Upper lobe of left lung (tissue), 6 donors: ENCODE measurements around the gene TMEM271. TPM values are rescaled to one million over a fixed set of nuclear protein-coding genes. Genes with fewer than 3 reads are reported as not detected.

Experiments
- ATAC-seq, 2 donors: fragments of 200-7000 bp; cut with Tn5 transposase; one replicate each; pipeline ENCODE4 v1.9.1; 2022; ENCODE audit warnings: mild to moderate bottlenecking in 2 of 2, moderate library complexity in 2 of 2; ENCODE audit not compliant: low FRiP score in 2 of 2
- DNase-seq, 2 donors: peaks; one replicate each; pipeline ENCODE4 v3.0.0-alpha.2; 2019 to 2020
- H3K27ac ChIP-seq, 4 donors: fragments of 200-600 bp; sonication (generic); one replicate each; pipeline ENCODE4 v1.5.1; 2016 to 2019
- H3K27me3 ChIP-seq, 4 donors: fragments of 200-600 bp; sonication (generic); one replicate each; pipeline ENCODE4 v1.5.1; 2017 to 2019
- H3K36me3 ChIP-seq, 4 donors: fragments of 200-600 bp; sonication (generic); one replicate each; pipeline ENCODE4 v1.5.1; 2016 to 2019
- H3K4me1 ChIP-seq, 4 donors: fragments of 200-600 bp; sonication (generic); one replicate each; pipeline ENCODE4 v1.5.1; 2018 to 2019
- H3K4me3 ChIP-seq, 4 donors: fragments of 200-600 bp; sonication (generic); one replicate each; pipeline ENCODE4 v1.5.1; 2017 to 2019; ENCODE audit warnings: mild to moderate bottlenecking in 2 of 4, moderate library complexity in 1 of 4
- H3K9me3 ChIP-seq, 4 donors: fragments of 200-600 bp; sonication (generic); one replicate each; pipeline ENCODE4 v1.5.1; 2018 to 2019
- CTCF ChIP-seq, 6 experiments: fragments of 450-650 bp in 4 of 6; fragments of 200-600 bp in 2 of 6; sonication (generic) in 2 of 6; IDR thresholded peaks; one replicate each; pipeline ENCODE4 v1.5.1; 2016 to 2019; ENCODE audit warnings: antibody characterized with exemption in 6 of 6
- EP300 ChIP-seq, 4 donors: sonication (generic); formaldehyde crosslinking; IDR thresholded peaks; one replicate each; pipeline ENCODE4 v1.5.1; 2017; ENCODE audit warnings: antibody characterized with exemption in 4 of 4, control low read depth in 2 of 4
- POLR2A ChIP-seq, 4 donors: fragments of 450-650 bp; IDR thresholded peaks; one replicate each; pipeline ENCODE4 v1.5.1; 2016 to 2017; ENCODE audit warnings: antibody characterized with exemption in 4 of 4, mild to moderate bottlenecking in 2 of 4
- POLR2AphosphoS5 ChIP-seq, 2 donors: sonication (generic); formaldehyde crosslinking; IDR thresholded peaks; one replicate each; pipeline ENCODE4 v1.5.1; 2017; ENCODE audit warnings: antibody characterized with exemption in 2 of 2
- WGBS, 2 donors: methylation state at CpG; one replicate each; pipeline ENCODE4 v1.1.5; 2017 to 2018; 5-methylcytosine and 5-hydroxymethylcytosine counted together
- total RNA-seq, 6 donors: library from RNA; depleted of rRNA in 4 of 6; stranded (reverse); fragments of >200 nt in 4 of 6; gene quantifications; one replicate each; pipeline versions ENCODE4 v1.1.0 to v1.2.1, GENCODE V29; 2016 to 2021
- donor health status: DM: no; HTN: no; CAD: no; lungs with moderate emphysema.
- donor health status: DM: no; HTN: yes; CAD: no; lungs with severe emphysema.

The TMEM271 gene
- total RNA-seq, 6 donors from 2014 or later: not detected

- H3K4me1 ChIP-seq: no peaks in the 10 kb centered on the region
- H3K27ac ChIP-seq: no peak overlapping the region
- no peak overlapping the region for H3K4me3 ChIP-seq
- H3K27me3 ChIP-seq: no peaks in the 10 kb centered on the region
- WGBS, 2 donors: 94 to 97% methylated on average over 21 of the region's 21 CpGs
- DNase-seq (peak in 1 of 2 donors; percentile 66), ATAC-seq (no peak)
- no peak for TF ChIP-seq EP300 (IDR thresholded peaks at IDR 0.05)
- no peak for TF ChIP-seq CTCF (IDR thresholded peaks at IDR 0.05)
- no peak for TF ChIP-seq POLR2AphosphoS5 (IDR thresholded peaks at IDR 0.05)
- TF ChIP-seq POLR2A (IDR thresholded peaks at IDR 0.05): no peak
- H3K9me3 ChIP-seq: no peaks in the 10 kb centered on the region
- peaks cover 17 to 99% (median 80%) of the 10 kb centered on the region in 4 donors for H3K36me3 ChIP-seq
Observed at GRCh38 chr4:526971-527460, 49.1 kb downstream of the TMEM271 start.

GRCh38 chr4:526189-526909, 49.7 kb downstream of the TMEM271 start:
- TF ChIP-seq EP300 (IDR thresholded peaks at IDR 0.05) (no peak), POLR2A (IDR thresholded peaks at IDR 0.05) (no peak), CTCF (IDR thresholded peaks at IDR 0.05) (no peak), POLR2AphosphoS5 (IDR thresholded peaks at IDR 0.05) (no peak)
- no peak overlapping the region for H3K27ac ChIP-seq
- no peaks in the 10 kb centered on the region for H3K9me3 ChIP-seq
- WGBS, 2 donors: 95 to 96% methylated on average over 22 of the region's 22 CpGs
- H3K36me3 ChIP-seq: peaks cover 22 to 99% (median 80%) of the 10 kb centered on the region in 4 donors
- DNase-seq: peak in 1 of 2 donors; percentile 67
- ATAC-seq: peak in 1 of 2 donors; percentile 41
- H3K27me3 ChIP-seq: no peaks in the 10 kb centered on the region
- no peak overlapping the region for H3K4me3 ChIP-seq
- no peaks in the 10 kb centered on the region for H3K4me1 ChIP-seq

- DNase-seq (no peak), ATAC-seq (no peak)
- Histone ChIP-seq H3K4me1 (no peaks in the 10 kb centered on the region), H3K27me3 (no peaks in the 10 kb centered on the region), H3K4me3 (no peak overlapping the region), H3K27ac (no peak overlapping the region), H3K36me3 (peaks cover 22 to 99% (median 77%) of the 10 kb centered on the region in 4 donors), H3K9me3 (no peaks in the 10 kb centered on the region)
- 95 to 99% methylated on average over 15 of the region's 15 CpGs for WGBS, 2 donors
- TF ChIP-seq EP300 (IDR thresholded peaks at IDR 0.05) (no peak), POLR2AphosphoS5 (IDR thresholded peaks at IDR 0.05) (no peak), CTCF (IDR thresholded peaks at IDR 0.05) (no peak), POLR2A (IDR thresholded peaks at IDR 0.05) (no peak)
Observed at GRCh38 chr4:525660-526059, 50.4 kb downstream of the TMEM271 start.

- DNase-seq (no peak), ATAC-seq (no peak)
Observed at GRCh38 chr4:524196-524595, 51.9 kb downstream of the TMEM271 start.

More at GRCh38 chr4:524196-524595, 51.9 kb downstream of the TMEM271 start:
- TF ChIP-seq POLR2A (IDR thresholded peaks at IDR 0.05) (no peak), POLR2AphosphoS5 (IDR thresholded peaks at IDR 0.05) (no peak), EP300 (IDR thresholded peaks at IDR 0.05) (no peak), CTCF (IDR thresholded peaks at IDR 0.05) (no peak)
- WGBS, 2 donors: 92 to 95% methylated on average over 15 of the region's 15 CpGs
- no peaks in the 10 kb centered on the region for H3K9me3 ChIP-seq
- H3K4me3 ChIP-seq: no peak overlapping the region
- no peak overlapping the region for H3K27ac ChIP-seq
- H3K36me3 ChIP-seq: peaks cover 19 to 89% (median 72%) of the 10 kb centered on the region in 4 donors
- H3K27me3 ChIP-seq: no peaks in the 10 kb centered on the region
- H3K4me1 ChIP-seq: no peaks in the 10 kb centered on the region

Other genes with a start within 250 kb of the TMEM271 start
- 10 to 100 TPM; 11.8 to 62.9 (median 17.3) TPM for gene ZNF141, start 238.5 kb downstream of the TMEM271 start, total RNA-seq
- 10 to 100 TPM; 13.2 to 59.7 (median 24.7) TPM for gene ZNF721, start 77.1 kb downstream of the TMEM271 start, total RNA-seq
- gene PIGG, start 77.1 kb downstream of the TMEM271 start, total RNA-seq: 100 to 1,000 TPM in 2 of 6 donors, 10 to 100 TPM in 4; 49.3 to 125 (median 70.5) TPM
- gene PDE6B, start 49.3 kb upstream of the TMEM271 start, total RNA-seq: 10 to 100 TPM in 3 of 6 donors, 1 to 10 TPM in 3; 4.2 to 28.3 (median 9.0) TPM
- 100 to 1,000 TPM in 3 of 6 donors, 10 to 100 TPM in 3; 22.6 to 216 (median 106) TPM for gene ATP5ME, start 98.0 kb upstream of the TMEM271 start, total RNA-seq
- 10 to 100 TPM in 4 of 6 donors, 1 to 10 TPM in 2; 4.7 to 25.1 (median 17.1) TPM for gene MYL5, start 98.2 kb upstream of the TMEM271 start, total RNA-seq
- gene SLC49A3, start 112.9 kb upstream of the TMEM271 start, total RNA-seq: 10 to 100 TPM; 12.2 to 65.0 (median 32.3) TPM
- gene PCGF3, start 129.5 kb upstream of the TMEM271 start, total RNA-seq: 100 to 1,000 TPM in 1 of 6 donors, 10 to 100 TPM in 5; 36.4 to 150 (median 41.0) TPM
- gene CPLX1, start 249.8 kb upstream of the TMEM271 start, total RNA-seq: 1 to 10 TPM in 5 of 6 donors, under 1 TPM in 1; 0.61 to 4.2 (median 1.8) TPM